HEK293 (cell line): ENCODE results near the gene ZNF614.

Source experiments
- REST ChIP-seq: fragments of 450-650 bp; formaldehyde crosslinking; IDR thresholded peaks from 2 replicates; pipeline ENCODE4 v1.5.1; 2016; ENCODE audit warnings: missing biosample characterization, missing genetic modification characterization
- YY2 ChIP-seq: fragments of 450-650 bp; formaldehyde crosslinking; IDR thresholded peaks from 2 replicates; pipeline ENCODE4 v1.5.1; 2016; ENCODE audit warnings: missing biosample characterization, missing genetic modification characterization
- ZEB2 ChIP-seq: fragments of 450-650 bp; formaldehyde crosslinking; IDR thresholded peaks from 2 replicates; pipeline ENCODE4 v1.5.1; 2016; ENCODE audit warnings: missing biosample characterization, missing genetic modification characterization
- ZNF184 ChIP-seq: fragments of 450-650 bp; IDR thresholded peaks from 2 replicates; pipeline ENCODE4 v1.5.1; 2018; ENCODE audit warnings: missing biosample characterization, mild to moderate bottlenecking, missing genetic modification characterization
- ZNF24 ChIP-seq: fragments of 450-650 bp; formaldehyde crosslinking; IDR thresholded peaks from 2 replicates; pipeline ENCODE4 v1.5.1; 2016; ENCODE audit warnings: missing biosample characterization, missing genetic modification characterization
- ZNF37A ChIP-seq: fragments of 450-650 bp; IDR thresholded peaks from 2 replicates; pipeline ENCODE4 v1.5.1; 2018; ENCODE audit warnings: missing biosample characterization, missing genetic modification characterization
- ZNF426 ChIP-seq: fragments of 450-650 bp; formaldehyde crosslinking; IDR thresholded peaks from 2 replicates; pipeline ENCODE4 v1.5.1; 2017; ENCODE audit warnings: missing biosample characterization, missing genetic modification characterization, mild to moderate bottlenecking, inconsistent platforms, moderate library complexity
- ZNF510 ChIP-seq: fragments of 450-650 bp; formaldehyde crosslinking; IDR thresholded peaks from 2 replicates; pipeline ENCODE4 v1.5.1; 2018; ENCODE audit warnings: mild to moderate bottlenecking, missing genetic modification characterization, missing biosample characterization; ENCODE audit not compliant: insufficient replicate concordance
- ZNF558 ChIP-seq: fragments of 450-650 bp; formaldehyde crosslinking; IDR thresholded peaks from 2 replicates; pipeline ENCODE4 v1.5.1; 2016; ENCODE audit warnings: missing biosample characterization, missing genetic modification characterization
- ZNF660 ChIP-seq: fragments of 450-650 bp; IDR thresholded peaks from 2 replicates; pipeline ENCODE4 v1.5.1; 2018; ENCODE audit warnings: missing biosample characterization, mild to moderate bottlenecking, missing genetic modification characterization
- ZNF76 ChIP-seq: fragments of 450-650 bp; formaldehyde crosslinking; IDR thresholded peaks from 2 replicates; pipeline ENCODE4; 2016; ENCODE audit warnings: low read depth, missing biosample characterization, missing genetic modification characterization, borderline replicate concordance
- ZNF777 ChIP-seq: fragments of 450-650 bp; formaldehyde crosslinking; IDR thresholded peaks from 2 replicates; pipeline ENCODE4 v1.5.1; 2017; ENCODE audit warnings: missing biosample characterization, missing genetic modification characterization, borderline replicate concordance
- TF ChIP-seq, protein P1 (sequence below): fragments of 450-650 bp; formaldehyde crosslinking; IDR thresholded peaks from 2 replicates; pipeline ENCODE4 v1.5.1; 2016; ENCODE audit warnings: missing biosample characterization, missing genetic modification characterization
- TF ChIP-seq, protein P2 (sequence below): IDR thresholded peaks from 2 replicates; pipeline ENCODE4 v1.6.1; 2011; ENCODE audit warnings: mild to moderate bottlenecking, low read depth, low read length, borderline replicate concordance

- TF ChIP-seq ZNF24 (no peak), ZNF558 (tag by site-specific recombination) (no peak), ZEB2 (tag by site-specific recombination) (no peak), YY2 (no peak), ZNF76 (tag by site-specific recombination) (no peak), ZNF510 (no peak), ZNF426 (tag by site-specific recombination) (no peak), ZNF184 (tag by site-specific recombination) (no peak), ZNF37A (tag by site-specific recombination) (no peak), REST (no peak), ZNF777 (tag by site-specific recombination) (no peak), ZNF660 (tag by site-specific recombination) (no peak)
- TF ChIP-seq, protein P1, sequence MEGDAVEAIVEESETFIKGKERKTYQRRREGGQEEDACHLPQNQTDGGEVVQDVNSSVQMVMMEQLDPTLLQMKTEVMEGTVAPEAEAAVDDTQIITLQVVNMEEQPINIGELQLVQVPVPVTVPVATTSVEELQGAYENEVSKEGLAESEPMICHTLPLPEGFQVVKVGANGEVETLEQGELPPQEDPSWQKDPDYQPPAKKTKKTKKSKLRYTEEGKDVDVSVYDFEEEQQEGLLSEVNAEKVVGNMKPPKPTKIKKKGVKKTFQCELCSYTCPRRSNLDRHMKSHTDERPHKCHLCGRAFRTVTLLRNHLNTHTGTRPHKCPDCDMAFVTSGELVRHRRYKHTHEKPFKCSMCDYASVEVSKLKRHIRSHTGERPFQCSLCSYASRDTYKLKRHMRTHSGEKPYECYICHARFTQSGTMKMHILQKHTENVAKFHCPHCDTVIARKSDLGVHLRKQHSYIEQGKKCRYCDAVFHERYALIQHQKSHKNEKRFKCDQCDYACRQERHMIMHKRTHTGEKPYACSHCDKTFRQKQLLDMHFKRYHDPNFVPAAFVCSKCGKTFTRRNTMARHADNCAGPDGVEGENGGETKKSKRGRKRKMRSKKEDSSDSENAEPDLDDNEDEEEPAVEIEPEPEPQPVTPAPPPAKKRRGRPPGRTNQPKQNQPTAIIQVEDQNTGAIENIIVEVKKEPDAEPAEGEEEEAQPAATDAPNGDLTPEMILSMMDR (tag by site-specific recombination) = no peak
- TF ChIP-seq, protein P2, sequence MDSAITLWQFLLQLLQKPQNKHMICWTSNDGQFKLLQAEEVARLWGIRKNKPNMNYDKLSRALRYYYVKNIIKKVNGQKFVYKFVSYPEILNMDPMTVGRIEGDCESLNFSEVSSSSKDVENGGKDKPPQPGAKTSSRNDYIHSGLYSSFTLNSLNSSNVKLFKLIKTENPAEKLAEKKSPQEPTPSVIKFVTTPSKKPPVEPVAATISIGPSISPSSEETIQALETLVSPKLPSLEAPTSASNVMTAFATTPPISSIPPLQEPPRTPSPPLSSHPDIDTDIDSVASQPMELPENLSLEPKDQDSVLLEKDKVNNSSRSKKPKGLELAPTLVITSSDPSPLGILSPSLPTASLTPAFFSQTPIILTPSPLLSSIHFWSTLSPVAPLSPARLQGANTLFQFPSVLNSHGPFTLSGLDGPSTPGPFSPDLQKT = no peak
Measured at GRCh38 chr19:51994048-51994644, 34.0 kb downstream of the ZNF614 start.
